Measurements from ENCODE around the gene CERS4. TPM values are rescaled to one million over a fixed set of nuclear protein-coding genes. Genes with fewer than 3 reads are reported as not detected.
"Not testable (repeated sequence)": the region's sequence is repeated elsewhere in the genome, so short reads cannot be mapped to it uniquely, and the experiment has no call there.

CERS4 gene
- total RNA-seq, 1 donor = 2.1 TPM

DNA sequence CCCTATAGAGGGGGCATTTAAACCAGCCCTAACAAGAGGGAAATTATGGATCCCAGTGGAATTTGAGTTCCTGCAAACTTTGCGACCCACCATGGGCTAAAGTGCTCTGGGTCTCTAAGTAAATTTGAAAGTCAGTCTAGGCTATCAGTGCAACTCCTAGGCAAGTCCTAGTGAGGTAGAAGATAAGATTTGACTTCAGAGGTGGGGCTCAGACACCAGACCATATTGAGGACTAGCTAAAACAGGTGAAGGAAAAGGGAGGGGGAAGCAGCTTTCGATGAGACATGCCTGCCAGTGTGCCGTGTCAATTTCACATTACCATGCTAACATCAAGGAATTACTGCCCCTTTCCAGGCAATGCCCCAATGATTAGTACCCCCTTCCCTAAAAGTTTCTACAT is 60.6 kb downstream of the CERS4 start:
- H3K4me3 ChIP-seq (ENCODE audit: low read depth, low read length) = no peak overlapping the region
- TF ChIP-seq, protein P1, sequence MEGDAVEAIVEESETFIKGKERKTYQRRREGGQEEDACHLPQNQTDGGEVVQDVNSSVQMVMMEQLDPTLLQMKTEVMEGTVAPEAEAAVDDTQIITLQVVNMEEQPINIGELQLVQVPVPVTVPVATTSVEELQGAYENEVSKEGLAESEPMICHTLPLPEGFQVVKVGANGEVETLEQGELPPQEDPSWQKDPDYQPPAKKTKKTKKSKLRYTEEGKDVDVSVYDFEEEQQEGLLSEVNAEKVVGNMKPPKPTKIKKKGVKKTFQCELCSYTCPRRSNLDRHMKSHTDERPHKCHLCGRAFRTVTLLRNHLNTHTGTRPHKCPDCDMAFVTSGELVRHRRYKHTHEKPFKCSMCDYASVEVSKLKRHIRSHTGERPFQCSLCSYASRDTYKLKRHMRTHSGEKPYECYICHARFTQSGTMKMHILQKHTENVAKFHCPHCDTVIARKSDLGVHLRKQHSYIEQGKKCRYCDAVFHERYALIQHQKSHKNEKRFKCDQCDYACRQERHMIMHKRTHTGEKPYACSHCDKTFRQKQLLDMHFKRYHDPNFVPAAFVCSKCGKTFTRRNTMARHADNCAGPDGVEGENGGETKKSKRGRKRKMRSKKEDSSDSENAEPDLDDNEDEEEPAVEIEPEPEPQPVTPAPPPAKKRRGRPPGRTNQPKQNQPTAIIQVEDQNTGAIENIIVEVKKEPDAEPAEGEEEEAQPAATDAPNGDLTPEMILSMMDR (IDR thresholded peaks at IDR 0.05; ENCODE audit: insufficient read depth, low read length) = no peak
- no peak for DNase-seq (ENCODE audit: low read depth)

DNA sequence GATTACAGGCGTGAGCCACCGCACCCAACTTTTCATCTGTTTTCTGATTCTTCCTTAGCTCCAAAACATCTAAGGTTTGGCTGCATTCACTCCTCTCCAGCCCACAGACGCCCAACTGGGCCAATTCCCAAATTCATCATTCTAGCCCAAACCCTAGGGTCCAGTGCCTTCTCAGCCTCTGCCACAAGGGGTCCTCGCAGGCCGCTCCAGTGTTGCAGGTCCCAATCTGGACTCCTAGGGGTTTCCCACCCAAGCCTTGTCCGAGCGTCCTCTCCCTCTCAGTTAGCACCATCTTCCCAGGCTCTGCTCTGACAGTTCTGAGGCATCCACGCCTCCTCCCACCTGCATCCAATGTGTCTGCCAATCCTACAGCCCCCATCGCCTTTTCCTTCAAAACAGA is 67.3 kb downstream of the CERS4 start:
- not testable (repeated sequence) for H3K4me3 ChIP-seq (ENCODE audit: low read depth, low read length); DNase-seq (ENCODE audit: low read depth)

DNA sequence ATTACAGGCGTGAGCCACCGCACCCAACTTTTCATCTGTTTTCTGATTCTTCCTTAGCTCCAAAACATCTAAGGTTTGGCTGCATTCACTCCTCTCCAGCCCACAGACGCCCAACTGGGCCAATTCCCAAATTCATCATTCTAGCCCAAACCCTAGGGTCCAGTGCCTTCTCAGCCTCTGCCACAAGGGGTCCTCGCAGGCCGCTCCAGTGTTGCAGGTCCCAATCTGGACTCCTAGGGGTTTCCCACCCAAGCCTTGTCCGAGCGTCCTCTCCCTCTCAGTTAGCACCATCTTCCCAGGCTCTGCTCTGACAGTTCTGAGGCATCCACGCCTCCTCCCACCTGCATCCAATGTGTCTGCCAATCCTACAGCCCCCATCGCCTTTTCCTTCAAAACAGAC is 82.2 kb downstream of the CERS4 start:
- not testable (repeated sequence) for H3K4me3 ChIP-seq (ENCODE audit: low read depth, low read length); DNase-seq (ENCODE audit: low read depth)

DNA sequence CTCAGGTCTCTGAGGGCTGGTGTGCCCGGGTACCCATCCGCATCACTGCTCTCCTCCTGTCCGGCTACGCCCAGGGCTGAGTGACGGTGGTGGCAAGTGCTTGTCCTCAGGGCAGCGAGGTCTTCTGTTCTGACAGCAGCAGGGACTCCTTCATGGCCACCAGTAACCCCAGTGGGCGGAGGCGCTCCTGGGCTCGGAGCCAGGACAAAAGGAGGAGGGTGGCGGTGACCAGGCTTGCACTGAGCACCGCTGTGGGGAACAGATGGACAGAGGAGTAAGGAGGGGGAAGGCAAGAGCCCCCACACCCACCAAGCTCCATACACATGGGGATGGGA is 93.2 kb downstream of the CERS4 start:
- no peak overlapping the region for H3K4me3 ChIP-seq (ENCODE audit: low read depth, low read length)
- no peak for DNase-seq (ENCODE audit: low read depth)
- TF ChIP-seq, protein P1 (IDR thresholded peaks at IDR 0.05; ENCODE audit: insufficient read depth, low read length) = no peak

DNA sequence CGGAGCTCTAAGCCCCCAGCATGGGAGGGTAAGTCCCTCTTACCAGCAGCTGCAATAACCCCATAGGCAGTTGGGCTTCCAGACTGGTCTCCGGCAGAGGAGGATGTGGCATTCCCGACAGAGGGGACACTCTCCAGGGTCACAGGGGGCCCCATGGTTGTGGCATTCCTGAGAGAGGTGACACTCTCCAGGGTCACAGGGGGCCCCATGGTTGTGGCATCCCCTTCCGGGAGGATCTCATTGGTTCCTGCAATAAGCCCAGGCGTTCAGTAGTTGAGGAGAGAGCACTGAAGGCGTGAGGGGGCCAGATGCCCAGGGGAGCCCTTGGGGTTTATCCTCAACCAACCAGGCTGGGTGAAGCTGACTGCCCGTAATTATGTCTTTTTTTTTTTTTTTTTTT is 93.6 kb downstream of the CERS4 start:
- H3K4me3 ChIP-seq (ENCODE audit: low read depth, low read length) = no peak overlapping the region
- DNase-seq (ENCODE audit: low read depth) = no peak
- TF ChIP-seq, protein P1 (IDR thresholded peaks at IDR 0.05; ENCODE audit: insufficient read depth, low read length) = no peak

DNA sequence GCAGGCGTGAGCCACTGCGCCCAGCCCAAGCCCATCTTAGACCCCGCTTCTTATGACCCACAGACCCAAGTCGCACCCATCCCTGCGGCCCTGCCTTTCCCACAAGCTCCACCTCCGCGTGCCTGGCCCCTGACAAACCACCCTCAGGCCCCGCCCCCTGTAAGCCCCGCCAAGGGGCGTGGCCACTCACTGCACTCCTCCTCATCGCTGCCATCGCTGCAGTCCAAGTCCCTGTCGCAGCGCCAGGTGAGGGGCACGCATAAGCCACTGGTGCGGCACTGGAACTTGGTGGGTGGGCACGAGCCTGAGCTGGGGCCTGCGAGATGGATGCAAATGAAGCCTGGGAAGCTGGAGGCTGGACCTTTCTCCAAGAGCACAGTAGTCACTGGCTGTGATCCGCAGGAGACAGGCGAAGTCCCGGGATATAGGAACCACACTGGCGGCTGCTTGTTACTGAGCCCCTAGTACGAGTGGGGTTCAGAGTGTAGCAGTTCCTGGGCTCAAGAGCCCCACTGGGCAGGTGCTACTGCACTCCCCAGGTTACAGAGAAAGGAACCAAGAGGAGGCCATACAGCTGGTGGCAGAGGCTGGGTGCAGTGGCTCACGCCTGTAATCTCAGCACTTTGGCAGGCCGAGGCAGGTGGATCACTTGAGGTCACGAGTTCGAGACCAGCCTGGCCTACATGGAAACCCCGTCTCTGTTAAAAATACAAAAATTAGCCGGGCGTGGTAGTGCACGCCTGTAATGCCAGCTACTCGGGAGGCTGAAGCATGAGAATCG is 95.9 kb downstream of the CERS4 start:
- H3K4me3 ChIP-seq (ENCODE audit: low read depth, low read length) = no peak overlapping the region
- TF ChIP-seq, protein P1 (IDR thresholded peaks at IDR 0.05; ENCODE audit: insufficient read depth, low read length) = no peak
- DNase-seq (ENCODE audit: low read depth) = no peak

DNA sequence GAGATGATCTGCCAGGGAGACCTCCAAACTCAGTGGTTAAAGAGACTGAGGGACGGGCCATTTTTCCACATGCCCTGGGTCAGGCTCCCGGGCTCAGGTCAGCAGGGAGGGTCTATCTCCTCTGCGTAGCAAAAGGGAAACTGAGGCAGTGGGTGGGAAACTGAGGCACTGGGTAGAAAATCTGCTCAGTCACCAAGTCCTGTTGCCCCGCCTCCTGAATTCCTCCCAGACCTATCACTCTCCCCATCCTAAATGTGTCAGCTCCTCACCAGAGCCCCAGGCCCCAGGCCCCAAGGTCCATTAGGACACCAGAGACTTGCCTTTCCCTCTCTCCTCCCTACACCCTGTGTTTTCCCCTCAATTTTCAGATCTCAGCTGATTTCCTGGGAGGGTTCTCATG is 96.6 kb downstream of the CERS4 start:
- DNase-seq (ENCODE audit: low read depth) = no peak
- H3K4me3 ChIP-seq (ENCODE audit: low read depth, low read length) = no peak overlapping the region
- TF ChIP-seq, protein P1 (IDR thresholded peaks at IDR 0.05; ENCODE audit: insufficient read depth, low read length) = no peak
